HG03565 (cell line): ENCODE results near the gene STAU1.
"Not testable (repeated sequence)": the region's sequence is repeated elsewhere in the genome, so short reads cannot be mapped to it uniquely, and the experiment has no call there.

ENCODE experiments used
- ATAC-seq: cut with Tn5 transposase; IDR thresholded peaks from one replicate; pipeline ENCODE4 v1.9.1; 2021; ENCODE audit warnings: mild to moderate bottlenecking, moderate library complexity; ENCODE audit not compliant: unreplicated experiment

The STAU1 gene

GRCh38 chr20:49167811-49168507 lies 20.2 kb downstream of the STAU1 start:
- no peak for ATAC-seq

GRCh38 chr20:49166534-49167449 lies 21.3 kb downstream of the STAU1 start:
- no peak for ATAC-seq

- no peak for ATAC-seq
Measured at GRCh38 chr20:49165611-49166010, 22.5 kb downstream of the STAU1 start.

GRCh38 chr20:49163696-49164095 lies 24.4 kb downstream of the STAU1 start:
- ATAC-seq = no peak

GRCh38 chr20:49161428-49162152 lies 26.5 kb downstream of the STAU1 start:
- no peak for ATAC-seq

- ATAC-seq = no peak
Measured at GRCh38 chr20:49160057-49160929, 27.8 kb downstream of the STAU1 start.

GRCh38 chr20:49157146-49157545 lies 31.0 kb downstream of the STAU1 start:
- no peak for ATAC-seq

GRCh38 chr20:49156481-49156880 lies 31.7 kb downstream of the STAU1 start:
- ATAC-seq = no peak

- no peak for ATAC-seq
Measured at GRCh38 chr20:49151436-49151835, 36.7 kb downstream of the STAU1 start.

- ATAC-seq = no peak
Measured at GRCh38 chr20:49149281-49150045, 38.7 kb downstream of the STAU1 start.

GRCh38 chr20:49148601-49149000 lies 39.5 kb downstream of the STAU1 start:
- ATAC-seq = no peak

- no peak for ATAC-seq
Measured at GRCh38 chr20:49147296-49147695, 40.8 kb downstream of the STAU1 start.

GRCh38 chr20:49146442-49147225 lies 41.5 kb downstream of the STAU1 start:
- no peak for ATAC-seq

GRCh38 chr20:49140834-49141233 lies 47.3 kb downstream of the STAU1 start:
- ATAC-seq = no peak

- ATAC-seq = no peak
Measured at GRCh38 chr20:49140411-49140810, 47.7 kb downstream of the STAU1 start.

- no peak for ATAC-seq
Measured at GRCh38 chr20:49138431-49138830, 49.7 kb downstream of the STAU1 start.

- no peak for ATAC-seq
Measured at GRCh38 chr20:49136817-49137571, 51.1 kb downstream of the STAU1 start.

- ATAC-seq = not testable (repeated sequence)
Measured at GRCh38 chr20:49134797-49135196, 53.3 kb downstream of the STAU1 start.
